HG03045 (cell line): ENCODE data around the gene PXYLP1.

Experiments used
- ATAC-seq: cut with Tn5 transposase; IDR thresholded peaks from one replicate; pipeline ENCODE4 v1.9.1; 2021; ENCODE audit warnings: mild to moderate bottlenecking, moderate library complexity; ENCODE audit not compliant: unreplicated experiment

Gene PXYLP1

GRCh38 chr3:141228395-141228794, 3.2 kb upstream of the PXYLP1 start:
- no peak for ATAC-seq

GRCh38 chr3:141229132-141229531, 2.5 kb upstream of the PXYLP1 start:
- no peak for ATAC-seq

DNA sequence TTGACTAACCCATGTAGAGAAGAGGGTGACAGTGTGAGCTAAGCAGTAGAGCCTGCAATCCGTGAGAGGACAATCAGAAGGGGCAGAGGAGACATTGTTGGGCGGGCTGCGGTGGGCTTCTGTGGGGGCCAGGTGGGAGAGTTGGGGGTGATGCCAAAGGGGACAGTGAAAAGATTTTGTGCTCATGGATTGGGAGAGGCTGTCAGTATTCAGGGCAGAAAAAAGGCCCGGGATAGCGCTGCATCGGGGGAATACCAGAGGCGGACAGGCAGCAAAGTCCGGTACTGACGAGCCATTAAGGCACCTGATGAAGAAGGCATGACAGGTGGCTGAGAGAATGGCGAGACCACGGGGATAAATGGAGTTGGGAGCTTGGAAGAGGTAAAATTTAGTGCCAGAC, 1.3 kb upstream of the PXYLP1 start:
- ATAC-seq, result no peak

DNA sequence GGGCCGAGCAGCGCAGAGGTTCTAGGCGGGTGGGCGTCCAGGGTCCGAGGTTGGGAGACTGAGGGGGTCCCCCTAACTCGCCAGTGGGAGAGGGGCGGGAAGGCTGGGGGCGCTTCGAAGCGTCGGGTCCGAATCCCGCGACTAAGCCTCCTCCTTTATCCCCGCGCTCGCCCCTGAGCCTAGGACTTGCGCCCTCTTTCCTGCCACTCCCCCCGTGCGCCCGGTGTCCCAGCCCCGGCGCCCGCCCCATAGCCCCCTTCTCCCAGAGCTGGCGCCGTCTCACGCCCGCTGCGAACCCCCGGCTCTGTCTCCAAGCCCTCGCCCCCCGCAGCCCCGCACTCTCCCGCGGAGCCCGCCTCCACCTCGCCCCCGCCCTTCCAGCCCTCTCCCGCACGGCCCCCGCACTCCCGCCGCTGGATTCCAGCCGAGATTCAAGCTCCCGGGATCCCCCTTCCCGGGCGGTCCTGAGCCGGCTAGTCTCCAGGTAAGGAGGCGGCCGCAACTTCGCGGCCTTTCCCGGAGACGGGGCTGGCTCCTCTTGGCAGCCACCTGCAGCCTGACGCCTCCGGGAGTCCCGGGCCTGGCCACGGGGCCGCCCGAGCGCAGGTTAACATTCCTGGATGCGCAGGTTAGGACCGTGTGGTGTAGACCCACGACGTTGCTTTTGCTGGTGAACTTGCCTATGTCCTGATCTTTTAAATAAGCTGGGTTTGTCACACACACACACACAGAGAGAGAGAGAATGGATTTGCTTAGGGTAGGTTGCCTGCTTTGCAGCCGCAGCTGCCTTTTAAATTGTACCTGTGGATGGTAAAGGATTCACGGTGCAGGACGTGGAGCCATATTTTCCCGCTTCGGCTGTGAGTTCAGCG, 563 bp downstream of the PXYLP1 start:
- ATAC-seq, result no peak

DNA sequence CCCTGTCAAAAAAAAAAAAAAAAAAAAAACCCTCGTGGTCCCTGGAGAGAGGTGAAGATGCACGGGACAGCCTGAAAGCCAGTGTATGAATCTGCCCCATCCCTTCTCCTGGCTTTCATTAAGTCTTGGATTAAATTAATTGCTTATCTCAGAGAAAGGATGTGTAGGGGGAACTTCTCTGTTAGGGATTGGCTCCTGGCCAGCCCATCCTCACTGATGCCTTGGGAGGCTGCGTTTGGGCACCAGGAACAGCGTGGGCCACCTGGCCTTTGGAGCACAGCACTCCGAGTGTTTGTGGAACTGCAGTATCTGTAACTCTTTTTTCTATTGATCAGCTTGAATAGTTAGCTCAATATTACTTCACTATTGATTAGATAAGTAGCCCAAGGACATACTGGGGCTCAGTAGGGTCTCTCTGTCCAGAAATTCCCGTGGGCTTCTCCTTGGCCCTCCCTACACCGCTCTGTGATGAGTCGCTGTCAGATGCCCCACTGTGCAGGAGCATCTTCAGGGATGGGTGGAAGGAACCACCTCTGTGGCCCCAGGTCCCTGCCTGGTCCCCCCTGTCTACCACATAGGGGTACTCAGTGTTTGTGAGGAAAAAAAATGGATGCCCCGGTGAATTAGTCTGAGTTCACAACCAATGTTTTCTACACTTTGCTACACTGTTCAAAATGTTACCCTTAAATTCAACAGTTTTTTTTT, 2.0 kb downstream of the PXYLP1 start:
- ATAC-seq, result no peak

DNA sequence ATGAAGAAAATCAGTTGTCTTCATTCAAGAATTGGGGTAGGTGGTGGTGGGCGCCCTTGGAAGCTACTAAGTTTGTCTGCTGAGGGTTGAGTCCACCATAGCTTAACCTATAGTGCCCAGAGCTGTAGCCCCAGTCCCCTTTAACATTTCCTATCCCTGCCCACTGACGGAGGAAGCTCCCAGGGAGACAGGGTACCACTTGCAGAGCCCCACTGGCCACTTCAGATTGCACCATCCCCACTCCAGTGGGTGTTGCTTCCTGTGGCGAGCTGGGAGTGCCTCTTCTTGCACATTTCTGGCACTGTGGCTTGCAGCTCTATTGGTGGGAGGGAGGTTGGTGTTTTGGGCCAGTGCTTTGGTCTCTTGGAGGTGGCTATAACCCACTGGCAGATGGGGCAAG, 2.7 kb downstream of the PXYLP1 start:
- ATAC-seq, result no peak

GRCh38 chr3:141235661-141236171, 4.1 kb downstream of the PXYLP1 start:
- ATAC-seq, result no peak

- no peak for ATAC-seq
Observed at GRCh38 chr3:141236361-141236760, 4.7 kb downstream of the PXYLP1 start.

- ATAC-seq, result no peak
Observed at GRCh38 chr3:141237701-141238521, 6.3 kb downstream of the PXYLP1 start.

GRCh38 chr3:141239511-141240281, 8.1 kb downstream of the PXYLP1 start:
- no peak for ATAC-seq

DNA sequence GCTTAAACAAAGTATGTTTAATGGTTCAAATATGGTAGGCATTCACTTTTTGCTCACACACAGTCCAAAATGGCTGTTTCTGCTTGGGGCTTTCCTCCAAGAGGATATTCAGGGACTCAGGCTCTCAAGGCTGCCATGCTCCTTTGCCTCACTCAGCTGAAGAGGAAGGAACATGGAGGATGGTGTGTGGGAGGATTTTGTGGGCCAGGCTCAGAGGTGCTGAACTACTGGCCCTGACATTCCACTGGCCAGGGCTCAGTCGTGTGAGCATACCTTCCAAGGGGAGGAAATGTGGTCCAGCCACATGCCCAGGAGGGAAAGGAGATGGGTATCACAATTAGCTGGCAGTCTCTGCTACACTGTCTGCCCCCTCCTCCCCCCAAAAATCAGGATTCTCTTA, 8.7 kb downstream of the PXYLP1 start:
- no peak for ATAC-seq

DNA sequence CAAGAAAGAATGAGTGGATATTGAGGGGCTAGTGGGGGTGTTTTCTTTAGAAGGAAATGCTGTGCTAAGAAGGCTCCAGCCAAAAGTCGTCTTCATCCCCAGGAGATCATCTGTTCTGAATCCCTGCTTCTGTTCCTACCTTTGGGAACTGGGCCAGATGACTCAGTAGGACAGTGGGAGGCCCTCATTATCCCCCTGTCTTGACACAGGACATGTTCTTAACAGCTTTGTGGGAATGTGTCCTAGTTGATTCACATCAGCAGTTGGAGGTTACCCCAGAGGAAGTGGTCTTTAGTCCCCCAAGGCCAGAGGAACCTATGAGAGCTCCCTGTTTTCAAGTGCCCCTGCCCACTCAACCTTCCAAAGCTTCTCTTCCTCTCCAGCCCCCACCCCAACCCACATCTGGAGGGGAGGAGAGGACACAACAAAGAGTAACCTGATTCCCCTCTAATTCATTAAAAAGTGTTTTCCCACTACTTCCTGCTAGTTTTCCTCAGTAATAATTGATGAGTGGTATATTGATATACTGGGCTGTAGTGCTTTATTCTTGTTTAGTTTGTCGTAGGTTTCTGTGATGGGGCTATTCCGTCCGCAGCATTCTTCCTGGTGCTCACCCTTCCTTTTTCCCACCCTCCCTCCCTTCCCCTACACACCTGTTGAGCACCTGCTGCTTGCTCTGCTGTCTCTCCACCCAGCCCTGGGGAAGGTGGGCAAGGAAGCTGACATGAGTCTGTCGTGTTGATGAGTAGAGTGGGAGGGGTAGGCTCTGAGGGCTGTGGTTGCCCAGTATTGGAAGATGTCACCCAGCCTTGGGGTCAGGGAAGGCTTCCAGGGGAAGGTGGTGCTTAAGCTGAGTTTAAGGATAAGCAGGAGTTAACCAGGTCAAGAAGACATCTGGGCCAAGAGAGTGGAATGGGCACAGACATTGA, 9.3 kb downstream of the PXYLP1 start:
- no peak for ATAC-seq

DNA sequence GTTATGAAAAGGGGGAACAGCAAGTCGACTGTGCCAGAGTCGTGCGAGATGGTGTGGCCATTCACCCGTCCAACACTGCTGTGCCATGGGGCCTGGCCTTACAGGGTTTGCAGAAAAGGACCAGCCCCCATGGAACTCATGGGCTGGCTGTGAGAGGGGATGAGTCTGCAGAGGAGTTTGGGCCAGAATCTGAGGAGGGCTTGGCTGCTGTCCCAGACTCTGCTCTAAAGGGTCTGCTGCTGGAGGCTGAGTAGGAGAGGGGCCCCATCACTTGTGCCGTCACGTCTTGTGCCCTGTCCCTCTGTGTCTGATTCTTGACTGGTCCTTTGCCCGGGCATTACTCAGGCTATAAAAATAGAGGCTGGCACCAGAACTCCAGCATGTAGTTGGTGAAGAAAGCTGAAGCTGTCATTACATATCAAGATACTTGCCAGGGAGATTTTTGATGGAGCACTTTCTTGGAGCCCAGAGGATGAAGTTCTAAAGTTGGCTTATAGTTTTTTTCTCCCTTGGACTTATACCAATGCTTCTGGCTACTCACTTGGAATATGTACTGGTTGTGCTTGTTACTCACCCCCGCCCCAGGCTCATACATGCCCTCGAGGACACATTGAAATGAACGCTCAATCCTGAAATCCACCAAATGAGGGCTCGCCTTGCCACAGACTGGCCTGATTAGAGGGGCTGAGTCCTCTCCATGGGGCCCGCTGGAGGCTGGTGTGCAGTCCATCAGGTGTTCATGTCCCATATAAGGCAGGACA, 10.2 kb downstream of the PXYLP1 start:
- ATAC-seq, result no peak

DNA sequence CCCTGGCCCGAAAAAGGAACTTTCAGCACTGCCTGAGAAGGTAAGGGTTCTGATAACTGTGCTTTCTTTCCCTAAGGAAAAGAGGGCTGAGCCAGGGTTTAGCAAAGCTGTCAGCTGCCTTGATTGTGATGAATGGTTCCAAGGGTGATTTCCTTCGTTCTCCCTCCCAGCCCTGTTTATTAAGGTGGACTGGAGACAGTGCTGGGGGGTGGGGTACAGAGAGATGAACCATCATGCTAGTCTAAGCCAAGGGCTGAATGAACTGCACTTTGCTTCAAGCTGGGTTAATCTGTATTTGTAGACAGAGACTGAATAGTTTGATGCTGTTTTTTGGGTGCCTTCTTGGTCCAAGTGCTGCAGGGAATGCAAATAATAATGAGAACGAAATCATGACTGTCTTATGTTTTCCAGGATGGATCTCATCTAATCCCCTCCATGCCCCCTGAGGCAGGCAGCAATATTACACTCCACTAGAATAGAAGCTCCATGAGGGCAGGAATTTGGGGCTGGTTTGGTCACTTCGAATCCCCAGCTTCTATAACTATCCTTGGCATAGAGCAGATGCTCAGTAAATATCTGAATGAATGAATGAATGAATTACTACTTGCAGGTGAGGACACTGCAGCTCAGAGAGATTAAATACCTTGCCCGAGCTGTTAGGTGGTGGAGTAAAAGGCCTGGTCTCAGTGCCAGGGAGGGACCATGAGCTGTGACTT, 10.9 kb downstream of the PXYLP1 start:
- no peak for ATAC-seq

DNA sequence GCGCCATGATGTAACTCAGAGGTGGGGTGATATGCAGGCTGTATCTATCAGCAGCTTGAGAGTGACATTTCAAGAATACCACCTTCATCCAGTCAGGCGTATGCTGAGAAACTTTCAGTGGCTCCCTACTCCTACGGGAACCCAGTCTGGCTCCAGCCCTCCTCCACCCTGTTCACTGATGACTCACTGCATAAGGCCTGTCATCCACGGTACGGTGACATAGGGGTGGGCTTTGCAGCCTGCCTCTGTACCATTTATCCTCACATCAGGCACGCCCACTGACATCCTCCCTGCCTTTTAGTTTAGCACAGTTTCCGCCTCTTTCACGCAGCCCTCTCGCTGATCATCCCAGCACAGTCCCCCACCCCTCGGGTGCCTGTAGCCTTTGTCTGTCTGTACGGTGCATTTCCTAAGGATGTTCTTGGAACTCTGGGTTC, 11.7 kb downstream of the PXYLP1 start:
- no peak for ATAC-seq

DNA sequence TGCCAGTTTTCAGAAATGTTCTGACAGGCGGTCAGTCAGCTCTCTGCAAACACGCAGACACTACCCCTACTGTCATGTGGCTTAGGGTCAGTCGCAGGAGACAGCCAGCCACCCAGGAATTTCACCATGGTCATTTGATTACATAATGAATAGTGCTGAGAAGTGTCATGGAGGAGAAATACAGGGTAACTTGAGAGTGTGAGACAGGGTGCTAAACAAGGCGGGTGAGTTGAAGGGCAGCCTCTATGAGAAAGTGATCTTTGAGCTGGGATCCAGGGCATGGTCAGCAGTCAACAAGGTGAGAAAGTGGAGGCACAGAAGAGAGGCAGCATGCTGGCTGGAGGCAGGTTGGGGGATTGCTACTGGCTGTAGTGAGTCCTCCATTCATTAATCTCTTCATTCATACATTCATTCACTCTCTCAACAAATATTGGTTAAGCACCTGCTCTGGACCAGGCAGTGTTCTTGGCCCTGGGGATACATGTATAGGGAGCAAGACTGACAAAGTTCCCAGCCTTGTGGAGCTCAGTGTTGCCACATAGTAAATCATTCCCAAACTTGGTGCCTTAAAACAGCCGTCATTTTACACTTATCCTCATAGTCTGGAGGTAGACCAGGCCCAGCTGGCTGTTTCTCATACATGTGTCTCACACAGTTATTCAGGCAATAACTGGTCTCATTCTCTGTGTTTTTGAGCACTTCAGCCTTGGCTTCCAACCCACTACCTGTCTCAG, 14.8 kb downstream of the PXYLP1 start:
- ATAC-seq, result no peak

DNA sequence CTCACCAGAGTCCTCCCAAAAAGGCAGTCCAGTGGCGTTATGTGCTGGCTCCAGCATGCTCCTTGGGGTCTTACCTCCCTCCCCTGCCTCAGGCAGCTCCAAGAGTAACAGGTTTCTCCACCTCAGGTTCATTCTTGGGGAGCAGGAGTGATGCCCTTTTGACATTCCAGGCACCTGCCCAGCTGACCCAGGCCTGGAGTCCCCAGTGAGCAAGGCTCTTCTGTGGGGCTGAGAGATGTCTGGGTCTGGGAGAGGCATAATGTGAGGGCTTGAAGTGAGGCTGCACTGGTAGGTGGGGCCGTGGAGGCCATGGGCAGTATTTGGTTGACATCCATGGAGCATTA, 15.3 kb downstream of the PXYLP1 start:
- no peak for ATAC-seq
